Adrenal gland (tissue), 12 donors: ENCODE data around the gene ATRN. TPM values are rescaled to one million over a fixed set of nuclear protein-coding genes. Genes with fewer than 3 reads are reported as not detected.
A peak's percentile ranks its signal among the peaks of the same experiment; 100 is the strongest.

Experiments
- DNase-seq, 7 donors: peaks; one replicate each; pipeline ENCODE4 v3.0.0-alpha.2; 2019 to 2020
- H3K27ac ChIP-seq, 5 donors: fragments of 200-600 bp; sonication (generic) in 4 of 5; 1 replicate in 3 of 5; 2 replicates in 2 of 5; pipeline versions ENCODE4 v1.5.1 to v1.8.0; 2016 to 2020; ENCODE audit warnings: mild to moderate bottlenecking in 1 of 5
- H3K27me3 ChIP-seq: fragments of 200-600 bp; 2 replicates; pipeline ENCODE4 v1.8.0; 2021
- H3K36me3 ChIP-seq, 2 donors: fragments of 200-600 bp; replicated peaks in 1 of 2; 1 replicate in 1 of 2; 2 replicates in 1 of 2; pipeline versions ENCODE4 v1.5.1 to v1.8.0; 2018 to 2022
- H3K4me1 ChIP-seq, 2 donors: fragments of 200-600 bp; replicated peaks in 1 of 2; 1 replicate in 1 of 2; 2 replicates in 1 of 2; pipeline versions ENCODE4 v1.5.1 to v1.8.0; 2018 to 2021
- H3K4me3 ChIP-seq, 4 donors: fragments of 200-600 bp; sonication (generic) in 3 of 4; one replicate each; pipeline ENCODE4 v1.5.1; 2016 to 2018
- H3K9me3 ChIP-seq, 3 donors: fragments of 200-600 bp; sonication (generic) in 1 of 3; replicated peaks in 1 of 3; 1 replicate in 2 of 3; 2 replicates in 1 of 3; pipeline versions ENCODE4 v1.5.1 to v1.8.0; 2016 to 2021
- CTCF ChIP-seq, 6 experiments: fragments of 450-650 bp in 4 of 6; fragments of 200-600 bp in 2 of 6; sonication (generic) in 1 of 6; IDR thresholded peaks; 1 replicate in 5 of 6; 2 replicates in 1 of 6; pipeline versions ENCODE4 v1.5.1 to v1.8.0; 2016 to 2021; ENCODE audit warnings: antibody characterized with exemption in 6 of 6, mild to moderate bottlenecking in 2 of 6, moderate library complexity in 1 of 6
- POLR2A ChIP-seq, 2 donors: fragments of 450-650 bp; IDR thresholded peaks; one replicate each; pipeline ENCODE4 v1.6.1; 2017; ENCODE audit warnings: antibody characterized with exemption in 2 of 2, mild to moderate bottlenecking in 2 of 2, moderate library complexity in 1 of 2
- WGBS, 4 donors: extraction: QIAGEN DNeasy Blood & Tissue Kit in 2 of 4; methylation state at CpG; one replicate each; pipeline versions ENCODE4 v1.1.5 to v1.1.7; 2013 to 2017; 5-methylcytosine and 5-hydroxymethylcytosine counted together
- intact Hi-C, 2 donors: fragments of 100-400 bp; cut with DNase I; formaldehyde crosslinking; loops; one replicate each; pipeline versions ENCODE4 v1.14.1 to v1.15.0; 2022 to 2023
- polyA plus RNA-seq, 3 donors: library from polyadenylated mRNA; stranded (reverse); fragments of 200-250 nt in 2 of 3; fragments of 350-450 nt in 1 of 3; fragmentation: Illumina TruSeq in 1 of 3; extraction: RNeasy Lipid Tissue Mini Kit (QIAGEN cat#74804) in 1 of 3; gene quantifications; one replicate each; pipeline ENCODE4 v1.2.3, GENCODE V29; 2013 to 2014
- total RNA-seq, 9 donors: library from RNA; depleted of rRNA in 4 of 9; stranded (reverse); fragments of >200 nt in 4 of 9; fragments of 120-200 nt in 1 of 9; fragmentation: NEBNext Ultra II Directional in 1 of 9; extraction: Animal tissue kit (Norgen Biotek cat#: 25700) in 1 of 9; gene quantifications; one replicate each; pipeline versions ENCODE4 v1.1.0 to v1.2.4, GENCODE V29; 2013 to 2023
- donor health status: healthy with polysubstance abuse.
- donor health status: Bipolar disorder and iron deficiency.
- donor health status: DM: yes; HTN: yes; CAD: no.
- donor health status: DM: no; HTN: no; CAD: no.
- donor health status: DM: no; HTN: no; CAD: no.
- donor health status: DM: yes; HTN: yes; CAD: no.

ATRN gene
- total and polyA plus RNA-seq, 12 donors: 6.2 to 81.1 (median 51.6) TPM

DNA sequence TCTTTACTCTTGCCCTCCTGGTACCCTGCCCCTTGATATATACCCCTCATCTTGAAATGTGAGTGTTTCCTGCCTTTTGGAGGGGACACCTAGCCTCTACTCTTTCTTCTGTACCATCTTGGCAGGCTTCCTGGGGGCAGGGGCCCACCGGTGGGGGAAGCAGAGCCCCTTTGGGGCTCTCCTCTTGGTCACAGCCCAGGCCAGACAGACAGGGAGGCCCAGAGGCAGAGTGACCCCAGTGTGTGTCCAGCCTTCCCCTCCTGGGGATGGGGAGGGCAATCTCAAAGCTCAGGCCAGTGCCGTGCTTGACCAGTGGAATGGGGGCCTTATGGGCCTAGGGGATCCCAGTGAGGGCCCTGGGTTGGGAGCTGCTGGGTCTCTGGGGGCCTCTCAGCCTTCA lies 207.4 kb downstream of the ATRN start:
- intact Hi-C loops: loop anchor here in 1 of 2 donors (5.0 to 10.0 kb wide), 2 partner anchors 34 to 177 kb away; partner anchors contain the start of gene SIGLEC1
- peaks cover 31% of the 10 kb centered on the region for H3K27me3 ChIP-seq
- no peak overlapping the region for H3K4me3 ChIP-seq
- H3K36me3 ChIP-seq: no peaks in the 10 kb centered on the region
- H3K9me3 ChIP-seq: no peaks in the 10 kb centered on the region
- WGBS, 4 donors: 20 to 80% (median 71%) methylated on average over 1 to 2 of the region's 2 CpGs
- H3K4me1 ChIP-seq: peaks cover 0 to 7% of the 10 kb centered on the region in 2 donors
- TF ChIP-seq CTCF (IDR thresholded peaks at IDR 0.05): no peak
- TF ChIP-seq POLR2A (IDR thresholded peaks at IDR 0.05): no peak
- DNase-seq: no peak
- peak overlapping the region in 1 of 5 donors; percentile 22 for H3K27ac ChIP-seq

DNA sequence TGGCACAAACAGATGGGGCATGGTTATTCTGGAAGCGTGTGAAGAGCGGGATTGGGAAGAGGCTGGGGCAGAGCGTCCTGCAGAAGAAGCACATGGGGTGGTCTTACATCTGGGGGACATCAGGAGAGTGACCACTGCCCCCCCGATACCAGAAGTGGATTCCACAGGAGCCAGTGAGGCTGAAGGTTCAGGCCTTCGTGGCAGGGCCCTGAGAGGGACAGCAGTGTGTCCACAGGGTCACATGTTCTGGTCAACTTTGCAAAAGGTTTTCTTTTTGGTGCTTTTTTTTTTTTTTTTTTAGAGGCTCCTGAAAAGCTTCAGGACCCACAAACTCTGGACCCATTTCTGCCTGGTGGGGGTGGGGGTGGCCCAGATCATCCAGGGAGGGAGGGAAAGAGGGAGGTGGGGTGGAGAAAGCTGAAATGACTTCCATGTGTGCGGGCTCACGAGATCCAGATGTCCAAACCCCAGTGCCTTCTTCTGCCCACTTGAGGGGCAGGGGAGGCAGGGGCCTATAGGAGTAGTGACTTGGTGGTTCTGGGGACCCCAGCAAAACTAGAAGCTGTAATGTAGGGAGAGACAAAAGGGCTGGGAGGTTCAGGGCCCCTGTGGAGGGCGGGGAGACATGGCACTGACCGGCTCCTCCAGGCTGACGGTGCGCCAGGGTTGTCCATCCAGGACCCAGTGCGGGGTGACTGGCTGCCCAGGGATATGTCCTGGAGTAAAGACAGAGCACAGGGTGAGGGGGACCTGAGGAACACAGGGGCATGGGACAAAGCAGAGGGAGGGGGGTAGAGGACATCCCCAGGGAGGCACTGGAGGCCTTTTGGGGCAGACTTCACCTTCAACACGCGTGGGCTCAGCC lies 208.3 kb downstream of the ATRN start:
- no peaks in the 10 kb centered on the region for H3K9me3 ChIP-seq
- H3K27me3 ChIP-seq: peaks cover 24% of the 10 kb centered on the region
- WGBS, 4 donors: 85 to 87% (median 86%) methylated on average over 14 of the region's 14 CpGs
- intact Hi-C loops: loop anchor here in 1 of 2 donors (5.0 to 10.0 kb wide), 2 partner anchors 33 to 176 kb away; partner anchors contain the start of gene SIGLEC1
- no peak for TF ChIP-seq POLR2A (IDR thresholded peaks at IDR 0.05)
- H3K4me1 ChIP-seq: peaks cover 0 to 7% of the 10 kb centered on the region in 2 donors
- H3K27ac ChIP-seq: peak overlapping the region in 1 of 5 donors; percentile 71
- no peak overlapping the region for H3K4me3 ChIP-seq
- no peak for DNase-seq
- no peaks in the 10 kb centered on the region for H3K36me3 ChIP-seq

GRCh38 chr20:3679749-3680700 lies 209.2 kb downstream of the ATRN start:
- 43 to 80% (median 72%) methylated on average over 12 to 18 of the region's 18 CpGs for WGBS, 4 donors

More at GRCh38 chr20:3679749-3680700, 209.2 kb downstream of the ATRN start:
- TF ChIP-seq CTCF (IDR thresholded peaks at IDR 0.05) (no peak), POLR2A (IDR thresholded peaks at IDR 0.05) (no peak)
- H3K4me1 ChIP-seq: peaks cover 0 to 7% of the 10 kb centered on the region in 2 donors
- H3K27me3 ChIP-seq: peaks cover 24% of the 10 kb centered on the region
- DNase-seq: no peak
- H3K4me3 ChIP-seq: no peak overlapping the region
- H3K36me3 ChIP-seq: no peaks in the 10 kb centered on the region
- intact Hi-C loops: loop anchor here in 1 of 2 donors (5.0 to 10.0 kb wide), 2 partner anchors 32 to 175 kb away; partner anchors contain the start of gene SIGLEC1
- no peaks in the 10 kb centered on the region for H3K9me3 ChIP-seq
- H3K27ac ChIP-seq: peak overlapping the region in 2 of 5 donors; percentile 1 to 71
